GM19397 (cell line): ENCODE data around the gene KPNB1.
"Not testable (repeated sequence)": the region's sequence is repeated elsewhere in the genome, so short reads cannot be mapped to it uniquely, and the experiment has no call there.

Experiments used
- ATAC-seq: cut with Tn5 transposase; IDR thresholded peaks from one replicate; pipeline ENCODE4 v1.9.1; 2021; ENCODE audit warnings: mild to moderate bottlenecking, moderate library complexity; ENCODE audit not compliant: unreplicated experiment

KPNB1 gene

GRCh38 chr17:47676510-47677165 lies 26.9 kb downstream of the KPNB1 start:
- ATAC-seq = no peak

- ATAC-seq = no peak
Measured at GRCh38 chr17:47678196-47678595, 28.5 kb downstream of the KPNB1 start.

- ATAC-seq = no peak
Measured at GRCh38 chr17:47682138-47682537, 32.4 kb downstream of the KPNB1 start.

GRCh38 chr17:47682727-47683126 lies 33.0 kb downstream of the KPNB1 start:
- ATAC-seq = not testable (repeated sequence)

GRCh38 chr17:47684025-47684424 lies 34.3 kb downstream of the KPNB1 start:
- no peak for ATAC-seq

- ATAC-seq = no peak
Measured at GRCh38 chr17:47684535-47685193, 34.9 kb downstream of the KPNB1 start.

GRCh38 chr17:47685556-47686275 lies 36.0 kb downstream of the KPNB1 start:
- ATAC-seq = no peak

- ATAC-seq = no peak
Measured at GRCh38 chr17:47686276-47686635, 36.5 kb downstream of the KPNB1 start.

GRCh38 chr17:47686664-47687327 lies 37.1 kb downstream of the KPNB1 start:
- ATAC-seq = no peak

- no peak for ATAC-seq
Measured at GRCh38 chr17:47687328-47687690, 37.6 kb downstream of the KPNB1 start.

GRCh38 chr17:47687748-47688147 lies 38.0 kb downstream of the KPNB1 start:
- ATAC-seq = no peak

- ATAC-seq = no peak
Measured at GRCh38 chr17:47690121-47690520, 40.4 kb downstream of the KPNB1 start.

GRCh38 chr17:47692137-47692894 lies 42.6 kb downstream of the KPNB1 start:
- ATAC-seq = no peak

- no peak for ATAC-seq
Measured at GRCh38 chr17:47692895-47693730, 43.4 kb downstream of the KPNB1 start.

- ATAC-seq = no peak
Measured at GRCh38 chr17:47693731-47694580, 44.2 kb downstream of the KPNB1 start, which contains the start of gene TBKBP1. Gene TBKBP1, plus strand, starts transcription at chr17:47694161. Its CDS starts 1,952 bp downstream, at chr17:47696113.

- no peak for ATAC-seq
Measured at GRCh38 chr17:47694581-47695428, 45.1 kb downstream of the KPNB1 start.

GRCh38 chr17:47695429-47696376 lies 46.0 kb downstream of the KPNB1 start:
- ATAC-seq = no peak
